Common myeloid progenitor, CD34-positive (primary cell): ENCODE measurements around the gene MED12L.
A peak's percentile ranks its signal among the peaks of the same experiment; 100 is the strongest.

Source experiments
- CTCF ChIA-PET: fragments of 350-600 bp; sonication (Branson Sonifier 250); formaldehyde crosslinking; loops from one replicate; lab custom pipeline; 2021; ENCODE audit warnings: antibody characterized with exemption; lab: Charles Lee
- POLR2A ChIA-PET: fragments of 350-600 bp; sonication (Branson Sonifier 250); formaldehyde crosslinking; loops from one replicate; lab custom pipeline; 2021; ENCODE audit warnings: antibody characterized with exemption; lab: Charles Lee
- DNase-seq, 3 donors: peaks; one replicate each; pipeline versions ENCODE4 v3.0.0 to v3.0.0-alpha.2; 2013
- H3K27ac ChIP-seq, 2 experiments: 1 replicate in 1 of 2; 2 replicates in 1 of 2; pipeline ENCODE4 v1.7.0; 2013; ENCODE audit warnings: inconsistent platforms in 2 of 2, low read length in 2 of 2, mild to moderate bottlenecking in 2 of 2, low read depth in 1 of 2, moderate library complexity in 1 of 2; ENCODE audit not compliant: severe bottlenecking in 2 of 2, insufficient read depth in 1 of 2, poor library complexity in 1 of 2
- H3K27me3 ChIP-seq, 5 experiments: replicated peaks in 2 of 5; 1 replicate in 3 of 5; 2 replicates in 2 of 5; pipeline versions ENCODE4 v1.6.1 to v1.7.0; 2013; ENCODE audit warnings: low read length in 4 of 5, mild to moderate bottlenecking in 2 of 5, moderate library complexity in 2 of 5, inconsistent platforms in 1 of 5; ENCODE audit not compliant: insufficient read depth in 5 of 5, control insufficient read depth in 4 of 5
- H3K36me3 ChIP-seq, 4 experiments: 1 replicate in 2 of 4; 2 replicates in 2 of 4; pipeline versions ENCODE4 v1.6.1 to v1.7.0; 2013; ENCODE audit warnings: low read length in 3 of 4, control low read depth in 1 of 4, mild to moderate bottlenecking in 1 of 4; ENCODE audit not compliant: control insufficient read depth in 4 of 4, insufficient read depth in 4 of 4
- H3K4me1 ChIP-seq, 4 experiments: 1 replicate in 3 of 4; 2 replicates in 1 of 4; pipeline versions ENCODE4 v1.6.1 to v1.7.1; 2013; ENCODE audit warnings: low read length in 3 of 4, mild to moderate bottlenecking in 3 of 4, control low read depth in 1 of 4, inconsistent platforms in 1 of 4, moderate library complexity in 1 of 4; ENCODE audit not compliant: control insufficient read depth in 4 of 4, insufficient read depth in 4 of 4; ENCODE audit errors: control extremely low read depth in 1 of 4
- H3K4me3 ChIP-seq, 7 experiments: 1 replicate in 4 of 7; 2 replicates in 3 of 7; pipeline versions ENCODE4 v1.5.1 to v1.7.0; 2013; ENCODE audit warnings: mild to moderate bottlenecking in 7 of 7, low read length in 6 of 7, moderate library complexity in 6 of 7, inconsistent platforms in 2 of 7, low read depth in 2 of 7, control low read depth in 1 of 7; ENCODE audit not compliant: insufficient read depth in 4 of 7, control insufficient read depth in 1 of 7; ENCODE audit errors: extremely low read depth in 1 of 7
- H3K9me3 ChIP-seq, 5 experiments: 1 replicate in 4 of 5; 2 replicates in 1 of 5; pipeline versions ENCODE4 v1.6.1 to v1.7.1; 2013; ENCODE audit warnings: low read length in 4 of 5, mild to moderate bottlenecking in 2 of 5, inconsistent platforms in 1 of 5, low read depth in 1 of 5, moderate library complexity in 1 of 5; ENCODE audit not compliant: control insufficient read depth in 4 of 5, insufficient read depth in 2 of 5; ENCODE audit errors: control extremely low read depth in 1 of 5
- WGBS: methylation state at CpG from one replicate; pipeline ENCODE4 v1.1.5; 2013; ENCODE audit not compliant: insufficient coverage; 5-methylcytosine and 5-hydroxymethylcytosine counted together

MED12L gene

GRCh38 chr3:151319628-151320027 lies 234.2 kb downstream of the MED12L start:
- no peaks in the 10 kb centered on the region for H3K27me3 ChIP-seq
- no peak overlapping the region for H3K4me3 ChIP-seq
- no peak overlapping the region for H3K27ac ChIP-seq
- H3K4me1 ChIP-seq, result peaks cover 5 to 21% (median 6%) of the 10 kb centered on the region in 4 experiments
- H3K36me3 ChIP-seq, result peaks cover 0 to 6% (median 2%) of the 10 kb centered on the region in 4 experiments
- ChIA-PET CTCF (interaction anchor here (1.2 kb wide), 1 partner anchor 9 kb away, joined by 4 read pairs; no protein-coding TSS in a partner anchor), POLR2A (no interaction called here)
- 93% methylated on average over 3 of the region's 4 CpGs for WGBS
- H3K9me3 ChIP-seq, result no peaks in the 10 kb centered on the region
- DNase-seq, result no peak

GRCh38 chr3:151320131-151320530 lies 234.7 kb downstream of the MED12L start:
- CTCF ChIA-PET, result interaction anchor here (0.8 kb wide), 1 partner anchor 23 kb away, joined by 3 read pairs; no protein-coding TSS in a partner anchor
- 90% methylated on average over 2 of the region's 2 CpGs for WGBS
- H3K9me3 ChIP-seq, result no peaks in the 10 kb centered on the region
- no peak for DNase-seq
- no peak overlapping the region for H3K27ac ChIP-seq
- peaks cover 5 to 21% (median 6%) of the 10 kb centered on the region in 4 experiments for H3K4me1 ChIP-seq
- H3K36me3 ChIP-seq, result peaks cover 0 to 6% (median 2%) of the 10 kb centered on the region in 4 experiments
- POLR2A ChIA-PET, result no interaction called here
- H3K4me3 ChIP-seq, result no peak overlapping the region
- no peaks in the 10 kb centered on the region for H3K27me3 ChIP-seq

- H3K36me3 ChIP-seq, result peaks cover 0 to 5% (median 2%) of the 10 kb centered on the region in 4 experiments
- peaks cover 5 to 21% (median 6%) of the 10 kb centered on the region in 4 experiments for H3K4me1 ChIP-seq
- H3K4me3 ChIP-seq, result peak overlapping the region in 1 of 7 experiments; percentile 18
- peak in 2 of 3 donors; percentile 35 to 54 for DNase-seq
- POLR2A ChIA-PET, result no interaction called here
- CTCF ChIA-PET, result interaction anchor here (0.8 to 1.3 kb wide), 4 partner anchors 9 to 77 kb away, joined by 3 to 4 read pairs (median 4); no protein-coding TSS in a partner anchor
- H3K27ac ChIP-seq, result no peak overlapping the region
- H3K9me3 ChIP-seq, result no peaks in the 10 kb centered on the region
- no CpG with 5 or more reads among the region's 1 CpG for WGBS
- H3K27me3 ChIP-seq, result no peaks in the 10 kb centered on the region
Measured at GRCh38 chr3:151321526-151321925, 236.1 kb downstream of the MED12L start.

- ChIA-PET CTCF (no interaction called here), POLR2A (no interaction called here)
- no peak for DNase-seq
- no CpG with 5 or more reads among the region's 1 CpG for WGBS
- Histone ChIP-seq H3K4me1 (peaks cover 5 to 26% (median 8%) of the 10 kb centered on the region in 4 experiments), H3K27me3 (no peaks in the 10 kb centered on the region), H3K9me3 (no peaks in the 10 kb centered on the region), H3K27ac (no peak overlapping the region), H3K4me3 (no peak overlapping the region), H3K36me3 (peaks cover 0 to 4% (median 2%) of the 10 kb centered on the region in 4 experiments)
Measured at GRCh38 chr3:151322511-151322910, 237.0 kb downstream of the MED12L start.

GRCh38 chr3:151327571-151328198 lies 242.2 kb downstream of the MED12L start:
- 14% methylated on average over 1 of the region's 3 CpGs for WGBS
- peak in 2 of 3 donors; percentile 55 for DNase-seq
- CTCF ChIA-PET, result interaction anchor here (0.6 to 1.5 kb wide), 9 partner anchors 9 to 1520 kb away, joined by 3 to 4 read pairs (median 3); partner anchors contain the start of gene GPR87

GRCh38 chr3:151328298-151328995 lies 243.0 kb downstream of the MED12L start:
- peak in 2 of 3 donors; percentile 76 to 84 for DNase-seq
- peak overlapping the region in 6 of 7 experiments; percentile 20 to 69 (median 42) for H3K4me3 ChIP-seq

More at GRCh38 chr3:151327571-151328198, 242.2 kb downstream of the MED12L start:
- Histone ChIP-seq H3K27ac (peak overlapping the region in 1 of 2 experiments; percentile 67), H3K27me3 (no peaks in the 10 kb centered on the region), H3K9me3 (no peaks in the 10 kb centered on the region), H3K36me3 (no peaks in the 10 kb centered on the region), H3K4me3 (peak overlapping the region in 4 of 7 experiments; percentile 39 to 69 (median 56)), H3K4me1 (peaks cover 23 to 48% (median 29%) of the 10 kb centered on the region in 4 experiments)
- POLR2A ChIA-PET, result interaction anchor here (0.6 kb wide), 1 partner anchor 9 kb away, joined by 4 read pairs; no protein-coding TSS in a partner anchor

More at GRCh38 chr3:151328298-151328995, 243.0 kb downstream of the MED12L start:
- Histone ChIP-seq H3K27me3 (no peaks in the 10 kb centered on the region), H3K9me3 (no peaks in the 10 kb centered on the region), H3K27ac (peak overlapping the region; percentile 10 to 67), H3K36me3 (no peaks in the 10 kb centered on the region), H3K4me1 (peaks cover 23 to 54% (median 29%) of the 10 kb centered on the region in 4 experiments)
- ChIA-PET POLR2A (interaction anchor here (0.6 kb wide), 1 partner anchor 9 kb away, joined by 4 read pairs; no protein-coding TSS in a partner anchor), CTCF (interaction anchor here (0.6 to 1.5 kb wide), 9 partner anchors 10 to 1521 kb away, joined by 3 to 4 read pairs (median 3); partner anchors contain the start of gene GPR87)
- WGBS, result 8% methylated on average over 8 of the region's 10 CpGs
